HepG2 (cell line): ENCODE data around the gene LURAP1L. TPM values are rescaled to one million over a fixed set of nuclear protein-coding genes. Genes with fewer than 3 reads are reported as not detected.

Experiments used
- AGO1 ChIP-seq: fragments of 200-400 bp; formaldehyde crosslinking; IDR thresholded peaks from 2 replicates; pipeline ENCODE4 v1.6.1; 2017; ENCODE audit warnings: mild to moderate bottlenecking, low read depth, low read length, moderate library complexity; ENCODE audit not compliant: poor library complexity, severe bottlenecking
- FUBP1 ChIP-seq: sonication (generic); formaldehyde crosslinking; IDR thresholded peaks from 2 replicates; pipeline ENCODE4 v1.5.1; 2020; ENCODE audit warnings: missing genetic modification reagents, mild to moderate bottlenecking, borderline replicate concordance
- IRX3 ChIP-seq: sonication (generic); formaldehyde crosslinking; IDR thresholded peaks from 2 replicates; pipeline ENCODE4 v1.8.1; 2023; ENCODE audit warnings: mild to moderate bottlenecking, low read depth, missing genetic modification reagents, borderline replicate concordance
- KDM6A ChIP-seq: IDR thresholded peaks from 2 replicates; pipeline ENCODE4 v1.6.1; 2016; ENCODE audit warnings: low read depth
- MAFK ChIP-seq, 2 experiments: IDR thresholded peaks in 1 of 2; conservative IDR thresholded peaks in 1 of 2; 2 replicates each; pipeline ENCODE4 v1.6.1; 2011; ENCODE audit warnings: improper control_type of control experiment in 2 of 2, low read length in 2 of 2
- MLX ChIP-seq: IDR thresholded peaks from 2 replicates; pipeline ENCODE4 v1.6.1; 2016
- MLXIP ChIP-seq: sonication (generic); formaldehyde crosslinking; IDR thresholded peaks from 2 replicates; pipeline ENCODE4 v1.9.0; 2021; ENCODE audit warnings: missing genetic modification reagents, borderline replicate concordance
- NAIF1 ChIP-seq: sonication (generic); formaldehyde crosslinking; IDR thresholded peaks from 2 replicates; pipeline ENCODE4 v1.5.0; 2020; ENCODE audit warnings: mild to moderate bottlenecking, missing genetic modification reagents, borderline replicate concordance
- POGZ ChIP-seq: sonication (generic); formaldehyde crosslinking; IDR thresholded peaks from 2 replicates; pipeline ENCODE4 v1.4.0; 2020; ENCODE audit warnings: mild to moderate bottlenecking, missing genetic modification reagents
- RBFOX2 ChIP-seq: fragments of 200-400 bp; formaldehyde crosslinking; IDR thresholded peaks from 2 replicates; pipeline ENCODE4 v1.6.1; 2017; ENCODE audit warnings: low read depth, mild to moderate bottlenecking, low read length
- TOPORS ChIP-seq: sonication (generic); formaldehyde crosslinking; IDR thresholded peaks from 2 replicates; pipeline ENCODE4 v1.8.0; 2023; ENCODE audit warnings: mild to moderate bottlenecking, missing genetic modification reagents
- ZBTB34 ChIP-seq: sonication (generic); formaldehyde crosslinking; IDR thresholded peaks from 2 replicates; pipeline ENCODE4 v1.8.0; 2022; ENCODE audit warnings: mild to moderate bottlenecking, missing genetic modification reagents
- ZC3H4 ChIP-seq: sonication (generic); formaldehyde crosslinking; IDR thresholded peaks from 2 replicates; pipeline ENCODE4 v1.4.0; 2020; ENCODE audit warnings: missing genetic modification reagents, borderline replicate concordance
- ZNF18 ChIP-seq: sonication (generic); formaldehyde crosslinking; IDR thresholded peaks from 2 replicates; pipeline ENCODE4 v1.8.0; 2022; ENCODE audit warnings: mild to moderate bottlenecking, missing genetic modification reagents; ENCODE audit not compliant: insufficient replicate concordance
- ZNF20 ChIP-seq: sonication (generic); formaldehyde crosslinking; IDR thresholded peaks from 2 replicates; pipeline ENCODE4 v1.4.0; 2020; ENCODE audit warnings: mild to moderate bottlenecking, moderate library complexity, missing genetic modification reagents
- ZNF280B ChIP-seq: sonication (generic); formaldehyde crosslinking; IDR thresholded peaks from 2 replicates; pipeline ENCODE4 v1.5.0; 2020; ENCODE audit warnings: missing genetic modification reagents, mild to moderate bottlenecking, borderline replicate concordance
- ZNF7 ChIP-seq: IDR thresholded peaks from 2 replicates; pipeline ENCODE4 v1.6.1; 2016; ENCODE audit warnings: missing biosample characterization, missing genetic modification reagents
- ZNF883 ChIP-seq: sonication (generic); formaldehyde crosslinking; IDR thresholded peaks from 2 replicates; pipeline ENCODE4 v1.5.1; 2020; ENCODE audit warnings: mild to moderate bottlenecking, missing genetic modification reagents; ENCODE audit errors: not compliant biosample characterization
- ZSCAN21 ChIP-seq: sonication (generic); formaldehyde crosslinking; IDR thresholded peaks from 2 replicates; pipeline ENCODE4 v1.8.0; 2022; ENCODE audit warnings: mild to moderate bottlenecking, missing genetic modification reagents, moderate library complexity, borderline replicate concordance
- polyA plus RNA-seq, 8 experiments: library from polyadenylated mRNA; depleted of rRNA in 3 of 8; stranded (reverse) in 7 of 8; unstranded in 1 of 8; fragments of >200 nt; fragmentation: Illumina TruSeq in 4 of 8; extraction: Trizol in 4 of 8; gene quantifications; 2 replicates each; pipeline versions ENCODE4 v1.2.1 to v1.2.3, GENCODE V29; 2011 to 2016; ENCODE audit warnings: low read depth in 4 of 8, missing spikeins in 1 of 8, mixed read lengths in 1 of 8; ENCODE audit not compliant: insufficient read depth in 1 of 8
- total RNA-seq, 5 experiments: library from RNA; depleted of rRNA; stranded (reverse); fragments of >200 nt; fragmentation: Illumina TruSeq; extraction: Trizol; gene quantifications; 2 replicates each; pipeline ENCODE4 v1.2.3, GENCODE V29; 2016; ENCODE audit warnings: low read depth in 1 of 5

The LURAP1L gene
- total and polyA plus RNA-seq, 2 of the 13 experiments (the other 11 are each of a cell fraction or from before 2014, with no cell fraction given) = 6.7 to 16.6 TPM

GRCh38 chr9:12816656-12817101, 41.9 kb downstream of the LURAP1L start (continued):
- TF ChIP-seq ZNF280B (CRISPR knock-in tag) (no peak), IRX3 (CRISPR knock-in tag) (no peak), ZC3H4 (CRISPR knock-in tag) (no peak), AGO1 (no peak), TOPORS (CRISPR knock-in tag) (no peak), MAFK (conservative IDR thresholded peaks at IDR 0.05 in 1 of 2, IDR thresholded peaks at IDR 0.05 in 1 of 2; ENCODE audit: low read length in 2 of 2) (no peak), ZSCAN21 (no peak), MLX (0 out of 2 replicates have a peak, but pooled peaks have one; percentile 40), MLXIP (CRISPR knock-in tag) (no peak), FUBP1 (CRISPR knock-in tag) (no peak), ZBTB34 (CRISPR knock-in tag) (no peak), ZNF883 (CRISPR knock-in tag) (no peak), NAIF1 (CRISPR knock-in tag) (no peak), ZNF7 (CRISPR knock-in tag) (no peak), ZNF18 (CRISPR knock-in tag) (peak; percentile 58), ZNF20 (CRISPR knock-in tag) (no peak), POGZ (peak; percentile 22; the same call in 1 of the 2 replicates), RBFOX2 (no peak), KDM6A (peak; percentile 56)
